Glutamatergic neuron (in vitro differentiated cells): ENCODE results near the gene RIMS4. TPM values are rescaled to one million over a fixed set of nuclear protein-coding genes. Genes with fewer than 3 reads are reported as not detected.

Source experiments
- DNase-seq: peaks from one replicate; pipeline ENCODE4 v3.0.0; 2022
- H3K27ac Mint-ChIP-seq: one replicate; pipeline ENCODE4 v1.8.0; 2020; ENCODE audit warnings: mild to moderate bottlenecking, mixed read lengths, inconsistent platforms; ENCODE audit not compliant: unreplicated experiment
- H3K27me3 Mint-ChIP-seq: one replicate; pipeline ENCODE4 v1.8.0; 2020; ENCODE audit warnings: mild to moderate bottlenecking, moderate library complexity, mixed read lengths, inconsistent platforms; ENCODE audit not compliant: unreplicated experiment
- H3K36me3 Mint-ChIP-seq: one replicate; pipeline ENCODE4 v1.8.0; 2020; ENCODE audit warnings: mild to moderate bottlenecking, mixed read lengths, inconsistent platforms; ENCODE audit not compliant: unreplicated experiment
- H3K4me1 Mint-ChIP-seq: one replicate; pipeline ENCODE4 v1.8.0; 2020; ENCODE audit warnings: mild to moderate bottlenecking, low read depth, mixed read lengths, inconsistent platforms; ENCODE audit not compliant: unreplicated experiment
- H3K4me3 Mint-ChIP-seq: one replicate; pipeline ENCODE4 v1.8.0; 2020; ENCODE audit warnings: mild to moderate bottlenecking, mixed read lengths, inconsistent platforms; ENCODE audit not compliant: unreplicated experiment
- H3K9me3 Mint-ChIP-seq: one replicate; pipeline ENCODE4 v1.8.0; 2020; ENCODE audit warnings: mild to moderate bottlenecking, moderate library complexity, mixed read lengths, inconsistent platforms; ENCODE audit not compliant: unreplicated experiment
- CTCF ChIP-seq: fragments of 200-600 bp; sonication (generic); IDR thresholded peaks from one replicate; pipeline ENCODE4 v1.5.0; 2021; ENCODE audit not compliant: partially characterized antibody, unreplicated experiment
- total RNA-seq: library from RNA; stranded (reverse); fragmentation: NEBNext Ultra II Directional; extraction: Animal tissue kit (Norgen Biotek cat#: 25700); gene quantifications from one replicate; pipeline ENCODE4 v1.2.1, GENCODE V29; 2021; ENCODE audit not compliant: unreplicated experiment

The RIMS4 gene
- total RNA-seq, 1 donor from 2014 or later = 96.1 TPM

- H3K27me3 Mint-ChIP-seq = peaks cover 2% of the 10 kb centered on the region
- no peak overlapping the region for H3K4me3 Mint-ChIP-seq
Measured at GRCh38 chr20:44773070-44773829, 37.1 kb downstream of the RIMS4 start.

DNA sequence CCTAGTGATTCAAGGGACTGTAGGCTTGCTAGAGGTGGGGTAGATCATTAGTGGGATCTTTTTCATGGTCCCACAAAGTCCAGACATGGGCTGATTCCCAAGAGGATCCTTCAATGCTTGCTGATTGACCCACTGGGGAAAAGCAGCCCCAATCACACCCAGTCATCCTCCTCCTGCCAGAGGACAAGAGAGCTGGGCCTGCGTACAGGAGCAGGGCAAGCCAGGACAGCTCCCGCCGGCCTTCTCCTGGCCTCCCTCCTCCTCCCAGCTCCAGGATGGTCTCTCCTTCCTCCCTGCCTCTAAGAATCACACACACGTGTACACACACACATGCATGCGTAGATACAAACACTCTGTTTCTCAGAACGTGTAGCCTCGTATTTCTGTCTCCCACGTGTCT is 37.7 kb downstream of the RIMS4 start:
- Mint-ChIP-seq H3K27ac (no peak overlapping the region), H3K4me3 (no peak overlapping the region), H3K27me3 (peaks cover 2% of the 10 kb centered on the region), H3K9me3 (peaks cover 5% of the 10 kb centered on the region), H3K4me1 (peaks cover 3% of the 10 kb centered on the region), H3K36me3 (no peaks in the 10 kb centered on the region)
- TF ChIP-seq CTCF = no peak
- DNase-seq = no peak

More at GRCh38 chr20:44773070-44773829, 37.1 kb downstream of the RIMS4 start:
- no peak for DNase-seq
- peaks cover 3% of the 10 kb centered on the region for H3K4me1 Mint-ChIP-seq
- no peak overlapping the region for H3K27ac Mint-ChIP-seq
- TF ChIP-seq CTCF = no peak
- H3K36me3 Mint-ChIP-seq = no peaks in the 10 kb centered on the region
- peaks cover 5% of the 10 kb centered on the region for H3K9me3 Mint-ChIP-seq

DNA sequence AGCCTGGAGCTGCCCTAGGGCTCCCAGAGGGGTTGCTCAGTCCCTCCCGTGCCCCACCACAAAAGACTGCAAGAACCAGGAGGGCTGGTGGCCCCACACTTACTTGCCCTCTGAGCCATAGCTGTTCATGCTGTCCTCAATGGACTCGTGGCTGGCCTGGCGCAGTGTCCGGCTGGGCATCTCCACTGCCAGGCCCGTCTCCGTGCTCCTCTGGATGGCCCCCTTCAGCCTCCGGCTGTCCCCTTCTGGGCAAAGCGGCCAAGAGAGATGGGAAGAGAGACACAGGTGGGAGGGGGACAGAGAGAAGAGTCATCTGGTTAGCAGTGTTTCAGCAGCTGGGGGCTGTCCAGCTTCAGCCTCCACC is 39.2 kb downstream of the RIMS4 start:
- DNase-seq = no peak
- no peak for TF ChIP-seq CTCF
- Mint-ChIP-seq H3K27ac (no peak overlapping the region), H3K27me3 (peaks cover 5% of the 10 kb centered on the region), H3K9me3 (peaks cover 5% of the 10 kb centered on the region), H3K36me3 (no peaks in the 10 kb centered on the region), H3K4me3 (no peak overlapping the region), H3K4me1 (peaks cover 3% of the 10 kb centered on the region)

GRCh38 chr20:44770484-44771171 is 39.7 kb downstream of the RIMS4 start:
- no peak for TF ChIP-seq CTCF
- H3K27me3 Mint-ChIP-seq = peaks cover 6% of the 10 kb centered on the region
- H3K27ac Mint-ChIP-seq = no peak overlapping the region
- peaks cover 3% of the 10 kb centered on the region for H3K4me1 Mint-ChIP-seq
- H3K36me3 Mint-ChIP-seq = no peaks in the 10 kb centered on the region
- peaks cover 5% of the 10 kb centered on the region for H3K9me3 Mint-ChIP-seq
- no peak overlapping the region for H3K4me3 Mint-ChIP-seq
- DNase-seq = no peak

DNA sequence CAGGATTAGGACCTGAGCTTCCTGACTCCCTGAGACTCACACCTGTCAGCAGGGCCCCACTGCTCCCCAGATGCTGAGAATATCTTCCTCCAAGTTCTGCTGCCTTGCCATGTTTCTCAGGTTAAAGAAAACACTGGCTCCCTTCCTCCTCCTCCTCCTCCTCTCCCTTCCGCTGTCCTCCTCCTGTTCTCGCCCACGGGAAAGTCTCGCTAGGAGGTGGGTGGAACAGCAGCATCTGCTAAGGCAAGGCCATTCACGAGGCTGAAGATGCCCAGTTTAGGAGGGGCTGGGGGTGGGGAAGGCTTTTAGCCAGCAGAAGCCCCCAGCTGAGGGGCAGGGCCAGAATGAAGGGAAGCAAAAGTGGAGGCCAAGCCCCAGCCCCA is 40.9 kb downstream of the RIMS4 start:
- no peaks in the 10 kb centered on the region for H3K36me3 Mint-ChIP-seq
- no peak overlapping the region for H3K27ac Mint-ChIP-seq
- H3K4me1 Mint-ChIP-seq = peaks cover 3% of the 10 kb centered on the region
- H3K4me3 Mint-ChIP-seq = no peak overlapping the region
- peaks cover 6% of the 10 kb centered on the region for H3K27me3 Mint-ChIP-seq
- DNase-seq = no peak
- peaks cover 5% of the 10 kb centered on the region for H3K9me3 Mint-ChIP-seq
- no peak for TF ChIP-seq CTCF
